H1 (cell line): ENCODE measurements around the gene ATP9B.

ENCODE experiments used
- CTCF ChIP-seq, 3 experiments: IDR thresholded peaks; 1 replicate in 2 of 3; 2 replicates in 1 of 3; pipeline versions ENCODE4 v1.5.1 to v1.6.1; 2011; ENCODE audit warnings: low read length in 3 of 3, mild to moderate bottlenecking in 3 of 3, inconsistent platforms in 2 of 3, low read depth in 1 of 3, moderate library complexity in 1 of 3; ENCODE audit not compliant: insufficient read depth in 1 of 3; ENCODE audit errors: control extremely low read depth in 1 of 3
- EZH2 ChIP-seq: fragments of 200-600 bp; sonication (generic); IDR thresholded peaks from 2 replicates; pipeline ENCODE4 v1.7.1; 2012; ENCODE audit warnings: low read depth, mild to moderate bottlenecking, moderate library complexity, low read length, inconsistent platforms; ENCODE audit not compliant: severe bottlenecking
- MAX ChIP-seq: IDR thresholded peaks from 2 replicates; pipeline ENCODE4 v1.6.1; 2012; ENCODE audit warnings: inconsistent platforms

- no peak for TF ChIP-seq CTCF (IDR thresholded peaks at IDR 0.05; ENCODE audit: control extremely low read depth in 1 of 3, insufficient read depth in 1 of 3, low read depth in 1 of 3, low read length in 3 of 3)
- TF ChIP-seq MAX: no peak
- TF ChIP-seq EZH2: no peak
Observed at GRCh38 chr18:79345981-79346380, 276.8 kb downstream of the ATP9B start.
